HG02798 (cell line): ENCODE measurements around the gene IQSEC3.

Experiments used
- ATAC-seq: cut with Tn5 transposase; IDR thresholded peaks from one replicate; pipeline ENCODE4 v1.9.1; 2021; ENCODE audit warnings: mild to moderate bottlenecking; ENCODE audit not compliant: unreplicated experiment, poor library complexity

The IQSEC3 gene

GRCh38 chr12:159156-159782 lies 92.7 kb downstream of the IQSEC3 start:
- ATAC-seq: no peak

DNA sequence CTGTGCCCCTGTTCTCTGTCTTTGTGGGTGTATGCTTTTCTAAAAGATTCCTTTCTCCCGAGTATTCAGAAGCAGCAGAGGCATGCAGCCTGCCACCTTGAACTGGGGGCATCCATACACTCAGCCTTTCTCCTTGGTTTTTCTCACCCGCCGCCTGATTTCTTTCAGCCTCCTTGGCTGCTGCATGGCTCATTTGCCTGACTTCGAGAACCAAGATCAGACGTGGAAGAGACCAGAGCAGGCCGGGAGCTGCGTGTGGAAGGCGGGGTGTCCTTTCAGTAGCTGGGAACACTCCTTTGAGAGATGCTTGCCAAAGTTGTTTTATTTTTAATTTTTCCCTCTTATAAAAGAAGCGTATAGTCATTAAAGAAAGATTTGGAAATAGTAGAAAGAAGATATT lies 94.3 kb downstream of the IQSEC3 start:
- no peak for ATAC-seq

GRCh38 chr12:161823-162222 lies 95.3 kb downstream of the IQSEC3 start:
- no peak for ATAC-seq

DNA sequence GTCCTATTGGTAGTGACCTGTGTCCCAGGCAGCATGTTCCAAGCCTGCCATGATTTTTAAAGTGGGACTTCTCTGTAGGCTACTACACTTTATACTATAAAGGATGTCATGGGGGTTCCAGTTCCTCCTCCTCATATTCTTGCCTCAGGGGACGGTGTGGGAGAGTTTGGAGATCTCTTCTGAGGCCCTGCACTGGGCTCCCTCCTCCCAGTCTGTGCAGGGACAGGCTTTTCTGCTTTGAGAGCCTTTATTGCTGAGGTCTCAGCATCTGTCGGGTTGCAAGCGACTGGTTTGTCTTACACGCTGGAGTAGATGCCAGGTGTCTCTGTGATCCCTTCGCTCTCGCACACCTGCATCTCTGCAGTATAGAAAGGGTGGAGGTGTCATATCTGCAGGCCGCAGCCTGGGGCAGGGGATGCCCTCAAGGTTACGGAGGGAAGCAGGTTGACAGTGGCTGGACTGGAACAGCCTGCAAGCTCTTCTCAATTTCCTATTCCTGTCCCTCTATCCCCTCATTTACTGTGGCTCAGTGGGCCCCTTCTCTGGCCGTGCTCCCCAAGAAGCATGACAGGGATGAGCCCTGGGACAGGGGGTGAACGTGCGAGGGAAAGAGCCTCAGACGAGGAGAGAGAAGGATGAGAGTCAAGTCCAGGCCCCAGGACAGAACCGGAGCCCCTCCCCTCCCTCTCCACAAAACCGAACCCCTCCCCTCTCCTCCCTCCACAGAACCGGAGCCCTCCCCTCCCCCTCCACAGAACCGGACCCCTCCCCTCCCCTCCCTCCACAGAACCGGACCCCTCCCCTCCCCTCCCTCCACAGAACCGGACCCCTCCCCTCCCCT lies 96.1 kb downstream of the IQSEC3 start:
- no peak for ATAC-seq

DNA sequence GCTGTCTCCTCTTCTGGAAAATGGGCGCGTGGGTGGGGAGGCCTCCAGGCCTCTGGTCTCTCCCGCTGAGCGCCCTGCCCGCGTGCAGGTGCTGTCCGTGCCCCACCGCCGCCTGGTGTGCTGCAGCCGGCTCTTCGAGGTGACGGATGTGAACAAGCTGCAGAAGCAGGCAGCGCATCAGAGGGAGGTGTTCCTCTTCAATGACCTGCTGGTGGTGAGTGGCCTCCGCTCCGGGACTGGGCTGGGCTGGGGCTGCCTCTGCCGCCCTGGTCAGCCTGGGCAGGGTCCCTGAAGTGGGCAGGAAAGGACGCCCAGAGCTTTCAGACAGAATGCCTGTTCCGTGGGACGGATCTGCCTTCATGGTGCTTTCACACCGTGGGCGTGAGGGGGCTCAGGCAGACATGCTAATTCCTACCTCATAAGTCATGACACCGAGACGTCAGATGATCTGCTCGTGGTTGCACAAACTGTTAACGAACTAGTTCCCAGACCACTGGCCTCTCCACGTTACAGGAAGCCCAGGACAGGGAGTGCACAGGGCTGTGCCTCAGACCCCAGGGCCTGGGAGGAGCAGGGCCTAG lies 96.9 kb downstream of the IQSEC3 start:
- ATAC-seq: no peak

DNA sequence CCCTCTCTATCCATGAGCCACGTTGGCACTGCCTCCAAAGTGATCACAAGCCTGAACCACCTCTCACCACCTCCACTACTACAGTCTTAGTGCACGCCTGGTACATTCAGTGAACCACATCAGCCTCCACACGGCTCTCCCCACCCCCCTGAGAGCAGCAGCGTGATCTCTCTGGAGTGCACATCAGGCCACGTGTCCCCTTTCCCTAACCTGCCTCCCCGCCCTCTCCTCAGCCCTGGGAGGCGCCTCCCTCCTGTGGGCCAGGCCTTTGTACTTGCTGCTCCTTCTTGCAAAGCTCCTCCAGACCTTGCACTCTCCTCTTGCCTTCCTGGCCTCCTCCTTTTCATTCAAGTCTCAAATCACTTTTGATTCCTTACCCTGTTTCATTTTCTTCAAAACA lies 97.6 kb downstream of the IQSEC3 start:
- no peak for ATAC-seq

GRCh38 chr12:165862-166368 lies 99.3 kb downstream of the IQSEC3 start:
- ATAC-seq: no peak

GRCh38 chr12:166425-167075 lies 100.0 kb downstream of the IQSEC3 start:
- no peak for ATAC-seq

DNA sequence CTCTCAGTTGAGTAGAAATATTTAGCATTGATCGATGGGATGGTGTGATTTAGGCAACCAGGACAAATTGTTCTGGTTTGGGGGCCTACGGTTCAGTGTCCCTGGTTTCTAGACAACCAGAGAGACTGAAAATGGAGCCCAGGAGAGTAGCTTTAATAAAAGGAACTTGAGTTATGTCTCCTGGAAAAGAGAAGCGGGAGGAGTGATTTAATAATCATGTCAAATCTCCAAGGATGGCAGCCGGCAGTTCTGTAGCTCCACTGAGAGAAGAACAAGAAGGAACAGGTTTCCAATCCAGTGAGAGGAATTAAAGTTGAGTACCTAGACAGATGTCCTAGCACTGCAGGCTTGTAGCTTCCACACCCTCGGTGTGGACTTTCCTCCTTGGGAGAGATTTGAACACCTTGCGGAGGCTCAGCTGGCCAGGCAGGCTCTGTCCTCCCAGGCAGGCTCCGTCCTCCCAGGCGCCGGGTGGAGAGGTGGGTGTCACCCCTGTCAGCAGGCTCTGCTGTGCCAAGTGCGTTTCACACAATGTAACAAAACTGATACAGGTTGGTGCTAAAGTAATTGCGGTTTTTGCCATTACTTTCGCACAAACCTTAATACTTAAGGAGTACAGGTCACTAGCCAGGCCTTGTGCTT lies 101.5 kb downstream of the IQSEC3 start:
- ATAC-seq: no peak

GRCh38 chr12:168763-169525 lies 102.4 kb downstream of the IQSEC3 start:
- no peak for ATAC-seq

GRCh38 chr12:169528-170370 lies 103.2 kb downstream of the IQSEC3 start:
- ATAC-seq: no peak

DNA sequence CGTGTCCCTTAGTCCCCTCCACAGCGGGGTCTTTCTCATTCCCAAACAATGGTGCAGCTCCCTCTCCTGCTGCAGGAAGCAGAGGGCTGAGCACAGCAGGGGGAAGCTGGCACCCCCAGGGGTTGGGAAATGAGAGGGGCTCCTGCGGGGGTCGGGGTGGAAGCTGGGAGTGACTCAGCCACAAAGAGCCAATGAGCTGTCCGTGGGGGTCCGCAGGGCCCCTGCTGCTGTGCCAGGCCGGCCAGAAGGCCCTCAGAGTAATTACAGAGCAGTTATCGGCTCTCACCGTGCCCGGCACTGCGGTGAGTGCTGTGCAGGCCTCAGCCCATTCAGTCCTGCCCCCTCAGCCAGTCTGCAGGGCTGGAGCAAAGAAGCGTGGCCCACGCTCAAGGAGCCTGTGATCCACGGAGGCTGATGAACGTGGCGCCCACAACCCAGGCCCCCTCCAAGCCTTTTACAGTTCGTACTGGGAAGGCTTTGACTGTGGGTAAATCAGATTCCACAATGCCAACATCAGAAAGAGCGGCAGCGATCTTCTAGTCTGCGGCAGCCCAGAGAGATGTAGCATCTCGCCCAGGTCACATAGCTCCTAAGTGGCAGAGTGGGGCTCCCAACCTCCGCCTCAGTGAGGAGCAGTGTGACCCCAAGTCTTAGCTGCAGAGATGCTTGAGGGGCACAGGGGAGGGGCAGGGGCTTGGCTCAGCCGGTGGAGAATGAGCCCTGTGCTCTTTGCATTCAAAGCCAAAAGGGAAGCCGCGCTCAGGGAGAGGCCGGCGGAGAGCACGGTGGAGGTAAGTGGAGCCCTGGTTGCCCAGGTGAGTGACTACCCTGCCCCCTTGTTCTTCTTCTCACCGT lies 104.0 kb downstream of the IQSEC3 start:
- ATAC-seq: no peak

- no peak for ATAC-seq
These were observed 104.7 kb downstream of the IQSEC3 start for GRCh38 chr12:171276-171675.

DNA sequence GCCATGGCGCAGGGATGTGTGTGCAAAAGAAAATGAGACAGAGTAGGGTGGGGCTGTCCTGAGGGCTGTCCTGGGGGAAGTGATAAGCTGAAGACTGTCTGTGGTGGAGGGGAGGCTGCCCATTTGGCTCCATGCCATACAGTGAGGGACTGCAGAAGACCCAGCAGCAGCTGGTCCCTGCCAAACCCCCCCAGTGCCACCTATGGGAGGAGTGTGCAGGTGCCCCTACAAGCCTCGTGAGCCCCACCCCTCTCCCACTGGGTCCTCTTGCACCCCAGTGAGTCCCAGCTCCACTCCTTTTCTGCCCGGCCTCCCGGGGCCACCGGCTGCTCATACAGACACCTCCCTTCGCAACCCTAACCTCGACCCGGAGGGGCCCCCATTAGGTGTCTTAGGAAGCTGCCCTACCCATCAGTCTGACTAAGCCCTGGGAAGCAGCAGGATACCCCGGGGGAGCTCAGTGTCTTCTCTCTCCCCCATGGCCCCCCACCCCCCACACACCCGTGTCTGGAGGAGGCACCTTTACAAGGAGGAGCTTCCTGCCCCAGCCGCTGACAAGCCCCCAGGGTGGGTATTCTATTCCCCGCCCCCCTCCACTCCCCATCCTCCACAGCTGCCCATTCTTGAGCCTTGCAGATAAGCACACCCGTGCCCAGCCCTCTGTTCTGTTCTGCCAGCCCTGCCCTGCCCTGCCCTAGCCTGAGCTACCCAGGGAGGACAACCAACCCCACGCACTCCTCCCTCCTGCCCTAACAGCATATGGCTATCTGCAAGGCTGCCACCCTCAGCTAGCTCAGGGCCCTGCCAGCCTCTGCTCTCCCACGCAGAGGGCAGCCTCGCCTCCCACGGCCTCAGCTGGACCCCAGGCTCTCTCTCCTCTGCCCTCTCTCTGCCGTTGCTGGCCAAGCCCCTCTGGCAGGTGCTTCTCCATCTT lies 105.4 kb downstream of the IQSEC3 start:
- ATAC-seq: no peak

DNA sequence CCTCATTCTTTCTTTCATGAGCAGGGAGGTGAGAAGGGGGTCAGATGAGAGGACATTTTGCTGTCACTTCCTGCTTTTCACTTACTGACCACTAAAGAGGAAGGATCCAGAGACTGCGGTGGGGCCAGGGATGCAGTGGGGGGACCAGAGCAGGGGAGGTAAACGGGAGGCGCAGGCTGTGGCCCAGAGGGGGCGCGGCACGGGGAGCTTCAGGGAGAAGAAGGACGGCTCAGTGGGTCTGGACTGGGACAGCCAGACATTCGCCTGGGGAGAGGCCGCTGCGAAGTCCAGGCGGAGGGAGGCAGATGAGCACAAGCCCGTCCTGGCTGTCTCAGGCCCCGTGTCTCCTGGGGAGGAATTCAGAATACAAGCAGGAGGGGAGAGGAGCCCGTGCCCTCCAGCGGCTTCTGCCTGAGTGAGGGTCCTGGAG lies 106.2 kb downstream of the IQSEC3 start:
- ATAC-seq: no peak

- ATAC-seq: no peak
These were observed 107.6 kb downstream of the IQSEC3 start for GRCh38 chr12:174124-174523.

- ATAC-seq: no peak
These were observed 108.0 kb downstream of the IQSEC3 start for GRCh38 chr12:174596-174995.
